Mucosa of descending colon (tissue), 3 donors: Measurements from ENCODE around the gene OR13C4. TPM values are rescaled to one million over a fixed set of nuclear protein-coding genes. Genes with fewer than 3 reads are reported as not detected.

Experiments used
- ATAC-seq: fragments of 200-7000 bp; cut with Tn5 transposase; one replicate; pipeline ENCODE4 v1.9.1; 2020; ENCODE audit warnings: mild to moderate bottlenecking, moderate library complexity
- DNase-seq, 3 donors: peaks; one replicate each; pipeline ENCODE4 v3.0.0-alpha.2; 2020
- H3K36me3 ChIP-seq: fragments of 200-600 bp; one replicate; pipeline ENCODE4 v1.8.0; 2021; ENCODE audit warnings: low read depth, mild to moderate bottlenecking
- H3K4me1 ChIP-seq: fragments of 200-600 bp; one replicate; pipeline ENCODE4 v1.8.0; 2021; ENCODE audit warnings: low read depth, mild to moderate bottlenecking
- H3K4me3 ChIP-seq: fragments of 200-600 bp; one replicate; pipeline ENCODE4 v1.8.0; 2021; ENCODE audit warnings: mild to moderate bottlenecking
- H3K9me3 ChIP-seq: fragments of 200-600 bp; one replicate; pipeline ENCODE4 v1.8.0; 2021; ENCODE audit warnings: mild to moderate bottlenecking
- intact Hi-C, 2 donors: fragments of 100-400 bp; cut with DNase I in 1 of 2; cut with micrococcal nuclease in 1 of 2; formaldehyde crosslinking; loops; one replicate each; pipeline versions ENCODE4 v1.11.0 to v1.11.1; 2022; cut with DNase I, micrococcal nuclease
- long read RNA-seq, 2 donors: library from polyadenylated mRNA; unstranded; transcript quantifications; one replicate each; pipeline ENCODE4 v2.0.0, GENCODE V29; 2019 to 2021
- total RNA-seq, 3 donors: library from RNA; stranded (reverse); fragmentation: NEBNext Ultra II Directional in 2 of 3; extraction: Animal tissue kit (Norgen Biotek cat#: 25700) in 2 of 3; gene quantifications; one replicate each; pipeline versions ENCODE4 v1.2.1 to v1.2.4, GENCODE V29; 2021 to 2023
- TF ChIP-seq, protein P1 (sequence below): fragments of 200-600 bp; IDR thresholded peaks from one replicate; pipeline ENCODE4 v1.8.0; 2022; ENCODE audit warnings: antibody characterized with exemption, mild to moderate bottlenecking
- donor health status: DM: no; HTN: no; CAD: no; lungs with moderate emphysema.
- donor health status: DM: no; HTN: no; CAD: no.
- donor health status: DM: no; HTN: yes; CAD: no.

The OR13C4 gene
- not detected for total RNA-seq
- long read RNA-seq, donor 1 = 0 reads
- long read RNA-seq, donor 2 = 0 reads

DNA sequence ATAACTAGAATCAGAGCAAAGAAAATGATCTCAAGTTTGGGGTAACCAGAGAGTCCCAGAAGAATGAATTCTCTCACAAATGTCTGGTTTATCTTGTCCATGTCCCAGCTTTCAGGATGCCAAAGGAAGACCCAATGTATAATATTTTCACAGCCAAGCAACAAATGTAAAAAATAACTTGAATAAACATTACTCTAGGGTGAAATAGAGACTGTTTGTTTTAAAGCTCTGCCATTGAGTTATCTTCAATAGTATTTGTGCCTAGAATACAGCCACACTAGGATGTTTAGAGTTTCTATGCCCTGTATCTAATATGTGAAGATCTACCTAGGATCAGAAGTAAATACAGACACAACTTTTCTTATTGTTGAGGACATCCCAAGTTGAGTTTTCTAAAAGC is at the start of gene OR13C4:
OR13C4 (minus strand) TSS at position 101 of the 400 bp plus-strand sequence; CDS start at position 101, 0 bp downstream.
- H3K4me3 ChIP-seq = no peak within 1 kb of the TSS
- intact Hi-C loops = no loop called here
- ATAC-seq = no peak
- DNase-seq = no peak
- H3K4me1 ChIP-seq = no peaks in the 10 kb centered on the region
- TF ChIP-seq, protein P1, sequence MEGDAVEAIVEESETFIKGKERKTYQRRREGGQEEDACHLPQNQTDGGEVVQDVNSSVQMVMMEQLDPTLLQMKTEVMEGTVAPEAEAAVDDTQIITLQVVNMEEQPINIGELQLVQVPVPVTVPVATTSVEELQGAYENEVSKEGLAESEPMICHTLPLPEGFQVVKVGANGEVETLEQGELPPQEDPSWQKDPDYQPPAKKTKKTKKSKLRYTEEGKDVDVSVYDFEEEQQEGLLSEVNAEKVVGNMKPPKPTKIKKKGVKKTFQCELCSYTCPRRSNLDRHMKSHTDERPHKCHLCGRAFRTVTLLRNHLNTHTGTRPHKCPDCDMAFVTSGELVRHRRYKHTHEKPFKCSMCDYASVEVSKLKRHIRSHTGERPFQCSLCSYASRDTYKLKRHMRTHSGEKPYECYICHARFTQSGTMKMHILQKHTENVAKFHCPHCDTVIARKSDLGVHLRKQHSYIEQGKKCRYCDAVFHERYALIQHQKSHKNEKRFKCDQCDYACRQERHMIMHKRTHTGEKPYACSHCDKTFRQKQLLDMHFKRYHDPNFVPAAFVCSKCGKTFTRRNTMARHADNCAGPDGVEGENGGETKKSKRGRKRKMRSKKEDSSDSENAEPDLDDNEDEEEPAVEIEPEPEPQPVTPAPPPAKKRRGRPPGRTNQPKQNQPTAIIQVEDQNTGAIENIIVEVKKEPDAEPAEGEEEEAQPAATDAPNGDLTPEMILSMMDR = no peak
- H3K36me3 ChIP-seq = no peaks in the 10 kb centered on the region
- no peaks in the 10 kb centered on the region for H3K9me3 ChIP-seq

DNA sequence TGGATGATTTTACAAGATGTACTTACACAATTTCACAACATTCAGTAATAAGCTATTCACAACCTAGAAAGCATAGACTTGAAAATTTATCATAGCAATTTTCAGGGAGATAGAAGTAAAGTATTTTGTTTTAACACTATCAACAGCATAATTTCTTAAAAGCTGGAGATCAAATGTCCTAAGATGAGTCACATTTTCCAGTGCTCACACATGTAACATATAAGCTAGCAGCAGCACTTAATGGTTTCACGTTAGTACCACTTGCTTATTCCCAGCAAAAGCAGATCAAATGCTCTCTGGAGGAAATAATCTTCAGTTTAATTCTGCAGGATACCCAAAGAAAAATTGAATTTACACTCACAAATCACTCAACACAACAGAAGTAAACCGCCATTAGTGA is 48.4 kb upstream of the OR13C4 start:
- Histone ChIP-seq H3K36me3 (no peaks in the 10 kb centered on the region), H3K4me3 (no peak overlapping the region), H3K9me3 (peaks cover 12% of the 10 kb centered on the region), H3K4me1 (no peaks in the 10 kb centered on the region)
- no peak for ATAC-seq
- TF ChIP-seq, protein P1 = no peak
- intact Hi-C loops = no loop called here
- DNase-seq = no peak

DNA sequence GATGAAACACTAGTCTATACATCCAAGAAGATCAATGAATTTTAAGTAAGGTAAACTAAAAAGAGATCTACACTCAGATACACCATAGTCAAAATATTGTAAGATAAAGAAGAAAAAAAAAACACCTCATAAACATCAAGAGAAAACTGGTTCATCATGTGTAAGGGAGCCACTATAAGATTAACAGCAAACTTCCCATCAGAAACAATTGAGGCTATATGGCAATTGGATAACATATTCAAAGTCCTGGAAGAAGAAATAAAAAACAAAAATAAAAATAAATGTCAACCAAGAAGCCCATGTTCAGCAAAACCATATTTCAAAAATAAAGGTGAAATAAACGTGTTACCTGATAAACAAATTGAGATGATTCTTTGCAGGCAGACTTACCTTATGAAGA is 45.6 kb upstream of the OR13C4 start:
- TF ChIP-seq, protein P1 = no peak
- DNase-seq = no peak
- Histone ChIP-seq H3K9me3 (peaks cover 12% of the 10 kb centered on the region), H3K4me1 (no peaks in the 10 kb centered on the region), H3K36me3 (no peaks in the 10 kb centered on the region), H3K4me3 (no peak overlapping the region)
- no peak for ATAC-seq
- intact Hi-C loops = no loop called here

DNA sequence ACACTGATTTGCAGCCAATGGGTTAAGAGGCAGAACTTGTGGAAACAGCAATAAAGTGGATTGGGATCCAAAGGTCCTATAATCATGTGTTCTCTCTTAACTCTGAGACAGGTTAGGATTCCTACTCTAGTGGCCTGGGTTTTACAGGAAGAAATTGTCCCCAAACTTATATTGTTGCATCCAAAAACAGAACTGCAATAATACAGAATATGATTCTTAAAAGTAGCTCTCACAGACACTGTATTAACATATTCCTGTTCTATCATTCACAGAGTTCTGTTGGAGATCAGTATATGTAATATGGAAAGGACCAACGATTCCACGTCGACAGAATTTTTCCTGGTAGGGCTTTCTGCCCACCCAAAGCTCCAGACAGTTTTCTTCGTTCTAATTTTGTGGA is 41.9 kb upstream of the OR13C4 start, which contains the start of gene OR13C8:
OR13C8 (plus strand) TSS at position 301 of the 400 bp plus-strand sequence; CDS start at position 301, 0 bp downstream.
- no peak for DNase-seq
- intact Hi-C loops = no loop called here
- H3K4me3 ChIP-seq = no peak within 1 kb of the TSS
- H3K4me1 ChIP-seq = no peaks in the 10 kb centered on the region
- TF ChIP-seq, protein P1 = no peak
- ATAC-seq = no peak
- H3K36me3 ChIP-seq = no peaks in the 10 kb centered on the region
- peaks cover 12% of the 10 kb centered on the region for H3K9me3 ChIP-seq

DNA sequence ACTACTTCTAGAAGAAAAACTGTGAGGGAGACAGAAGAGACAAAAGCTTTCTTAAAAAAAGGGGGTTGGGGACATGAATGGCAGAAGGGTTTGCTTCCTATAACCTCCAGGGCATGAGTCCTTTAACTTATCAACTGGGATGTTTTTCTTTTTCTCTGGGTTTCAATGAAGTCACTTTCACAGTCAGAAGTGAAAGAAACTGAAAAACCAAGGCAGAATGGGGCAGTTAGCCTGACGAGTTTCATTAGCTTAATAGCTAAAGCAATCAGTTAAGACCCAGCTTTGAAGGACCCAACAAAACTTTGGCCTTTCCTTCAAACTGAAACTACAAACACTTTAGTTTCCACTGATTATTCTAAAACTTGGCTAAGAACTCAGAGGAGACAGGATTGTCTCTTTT is 37.3 kb upstream of the OR13C4 start:
- no peak for DNase-seq
- Histone ChIP-seq H3K36me3 (no peaks in the 10 kb centered on the region), H3K4me1 (no peaks in the 10 kb centered on the region), H3K9me3 (no peaks in the 10 kb centered on the region), H3K4me3 (no peak overlapping the region)
- intact Hi-C loops = no loop called here
- no peak for ATAC-seq
- TF ChIP-seq, protein P1 = no peak
